HUDEP-2 (cell line): ENCODE data around the gene IGDCC3.
A peak's percentile ranks its signal among the peaks of the same experiment; 100 is the strongest.

Experiments
- DNase-seq, 76 experiments: peaks; one replicate each; lab custom pipeline; 2025; ENCODE audit not compliant: unreplicated experiment in 76 of 76; lab: John Stamatoyannopoulos, UW

IGDCC3 gene

DNA sequence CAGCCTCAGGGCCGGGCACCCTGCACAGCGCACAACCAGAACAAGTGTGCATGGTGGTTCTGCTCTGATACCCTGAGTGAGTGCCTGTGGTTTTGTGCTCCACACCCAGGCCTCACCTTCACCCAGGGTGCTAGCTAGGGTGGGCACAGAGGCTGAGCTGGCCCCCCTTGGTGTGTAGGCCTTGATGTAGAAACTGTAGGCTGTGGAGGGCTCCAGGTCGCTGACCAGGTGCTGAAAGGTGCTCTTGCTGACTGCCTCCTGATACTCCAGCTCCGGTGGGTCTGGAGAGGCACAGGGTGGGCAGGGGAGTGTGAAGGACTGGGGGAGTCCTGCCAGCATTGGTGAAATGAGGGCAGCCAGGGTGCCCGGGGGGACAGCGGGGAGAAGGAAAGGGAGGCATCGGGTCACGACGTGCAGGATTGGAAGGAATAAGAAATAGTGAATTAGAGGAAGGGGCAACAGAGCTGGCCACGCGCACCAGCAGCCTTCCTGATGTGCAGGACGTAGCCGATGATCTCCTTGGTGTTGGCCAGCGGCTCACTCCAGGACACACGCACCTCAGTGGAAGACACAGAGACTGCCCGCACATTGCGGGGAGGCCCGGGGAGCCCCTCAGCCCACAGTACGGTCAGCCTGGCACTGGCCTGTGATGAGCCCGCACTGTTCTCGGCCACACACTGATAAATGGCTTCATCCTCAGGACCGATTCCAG, 46.7 kb downstream of the IGDCC3 start:
- no peak for DNase-seq

DNA sequence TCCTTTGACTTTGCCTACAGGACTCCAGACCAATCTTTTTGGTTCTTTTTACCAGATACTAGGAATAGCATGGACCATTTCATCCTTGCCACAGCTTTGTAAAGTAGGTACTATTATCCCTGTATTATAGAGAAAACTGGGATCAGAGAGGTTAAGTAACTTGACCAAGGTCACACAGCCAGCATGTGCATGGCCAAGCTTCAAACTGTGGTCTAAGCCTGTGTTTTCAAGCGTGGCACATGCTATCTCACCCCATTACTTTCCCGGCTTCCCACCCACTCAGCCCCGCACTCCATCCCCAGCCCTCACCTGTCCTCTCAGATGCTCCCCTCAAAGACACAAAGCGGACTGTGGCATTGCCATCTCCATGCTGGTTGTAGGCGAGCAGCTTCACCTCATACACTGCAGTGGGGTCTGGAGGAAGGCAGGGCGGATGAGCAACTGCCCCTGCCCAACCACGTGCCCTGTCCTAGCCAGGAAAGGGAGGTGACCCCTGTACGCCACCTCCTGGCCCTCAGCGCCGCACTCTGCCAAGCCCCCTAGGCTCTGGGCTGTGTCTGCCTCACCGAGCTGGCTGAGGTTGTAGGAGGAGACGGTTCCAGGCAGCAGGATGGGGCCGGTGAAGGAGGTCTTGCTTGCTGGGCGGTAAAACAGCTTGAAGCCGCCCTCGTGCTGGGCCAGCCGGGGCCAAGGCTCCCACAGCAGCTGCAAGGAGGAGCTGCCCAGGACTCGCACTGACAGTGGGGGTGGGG, 47.6 kb downstream of the IGDCC3 start:
- DNase-seq = no peak

DNA sequence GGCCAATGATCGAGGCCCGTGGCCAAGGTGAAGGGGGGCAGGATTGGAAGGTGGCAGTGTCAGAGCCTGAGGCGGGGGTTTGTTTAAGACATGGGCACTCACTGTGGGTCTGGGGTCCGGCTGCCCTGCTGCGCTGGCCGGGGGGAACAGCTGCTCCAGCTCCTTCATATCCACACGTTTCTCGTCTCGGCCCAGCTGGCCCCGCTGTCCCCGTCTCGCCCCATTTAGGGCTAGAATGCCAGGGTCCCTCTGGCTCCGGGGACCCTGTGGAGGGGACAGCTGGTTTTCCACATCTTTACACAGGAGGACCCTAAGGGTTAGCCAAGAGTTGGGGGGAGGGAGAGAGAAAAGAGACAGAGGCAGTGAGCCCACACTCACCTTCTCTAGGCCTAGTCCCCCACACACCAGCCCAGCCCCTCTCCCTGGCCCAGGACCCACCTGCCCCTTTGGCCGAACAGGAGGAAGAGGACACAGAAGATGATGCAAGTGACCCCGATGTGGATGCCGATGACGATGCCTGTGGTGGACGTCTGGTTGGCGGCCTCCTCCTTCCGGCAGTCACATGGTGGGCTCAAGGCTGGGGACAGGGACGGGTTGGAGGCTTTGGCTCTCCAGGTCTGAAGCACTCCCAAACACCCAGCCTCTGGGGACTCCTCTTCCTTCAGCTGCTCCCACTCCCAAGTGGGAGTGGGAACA, 48.4 kb downstream of the IGDCC3 start:
- no peak for DNase-seq

DNA sequence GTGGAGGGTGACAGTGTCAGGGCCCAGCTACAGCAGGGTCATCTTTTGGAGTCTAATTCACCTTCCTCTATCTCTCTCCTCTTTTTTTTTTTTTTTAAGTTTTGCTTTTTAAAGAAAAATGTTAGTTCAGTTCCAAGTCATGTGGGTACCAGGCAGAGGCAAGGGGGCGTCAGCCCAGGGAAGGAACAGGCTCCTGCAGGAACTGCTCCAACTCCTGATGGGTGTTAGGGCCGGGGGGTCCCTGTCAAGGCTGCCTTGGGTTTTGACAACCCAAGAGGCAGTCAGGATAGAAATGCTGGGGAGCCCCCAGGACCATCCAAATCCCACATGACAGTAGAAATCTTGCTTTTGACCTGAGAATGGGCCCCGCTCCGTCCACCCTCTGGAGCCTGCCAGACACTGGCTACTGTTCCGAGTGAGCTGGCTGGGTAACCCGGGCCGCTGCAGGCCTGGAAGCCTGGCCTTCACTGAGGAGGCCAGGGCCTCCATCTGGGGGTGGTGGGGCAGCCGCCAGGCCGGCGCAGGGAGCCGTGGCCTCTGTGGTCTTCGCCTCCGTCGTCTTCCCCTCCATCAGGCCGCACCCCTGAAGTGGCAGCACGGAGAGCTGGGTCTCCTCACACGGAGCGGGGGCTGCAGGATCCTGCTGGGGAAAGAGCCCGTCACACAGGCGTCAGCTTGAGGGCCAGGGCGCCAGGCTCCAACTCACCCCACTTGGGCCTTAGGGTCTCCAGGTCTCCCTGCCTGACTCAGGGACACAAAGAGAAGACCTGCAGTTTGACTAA, 49.1 kb downstream of the IGDCC3 start:
- no peak for DNase-seq

DNA sequence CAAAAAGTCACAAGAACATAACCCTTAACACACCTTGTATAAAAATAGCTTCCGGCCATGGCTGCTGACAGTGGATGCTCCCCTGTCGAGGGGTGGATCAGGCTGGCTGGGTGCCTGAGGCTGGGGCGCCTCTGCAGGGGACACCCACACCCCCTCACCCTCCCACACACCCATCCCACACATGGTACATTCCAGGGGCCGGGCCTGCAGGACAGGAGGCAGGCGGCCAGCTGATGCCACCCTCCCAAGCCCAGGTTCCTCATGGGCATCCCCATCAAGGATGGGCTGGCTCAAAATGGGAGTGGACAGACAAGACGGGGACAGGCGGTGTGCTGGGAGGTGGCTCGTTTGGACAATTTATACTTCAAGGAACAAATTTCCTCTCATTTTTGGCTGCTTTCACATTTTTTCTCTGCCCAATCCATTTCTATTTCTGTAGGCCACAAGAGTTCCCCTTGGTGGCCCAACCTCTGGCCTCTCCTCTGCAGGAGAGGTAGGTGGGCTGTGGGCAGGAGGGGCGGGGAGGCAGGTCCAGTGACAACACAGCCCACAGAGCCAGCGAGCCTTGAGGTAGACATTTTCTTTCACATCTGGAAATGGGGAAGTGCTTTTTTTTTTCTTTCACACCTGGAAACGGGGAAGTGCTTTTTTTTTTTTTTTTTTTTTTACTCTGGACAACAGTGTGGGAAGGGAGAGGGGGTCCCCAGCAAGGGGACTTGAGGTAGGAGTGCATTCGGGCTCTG, 50.0 kb downstream of the IGDCC3 start:
- no peak for DNase-seq

DNA sequence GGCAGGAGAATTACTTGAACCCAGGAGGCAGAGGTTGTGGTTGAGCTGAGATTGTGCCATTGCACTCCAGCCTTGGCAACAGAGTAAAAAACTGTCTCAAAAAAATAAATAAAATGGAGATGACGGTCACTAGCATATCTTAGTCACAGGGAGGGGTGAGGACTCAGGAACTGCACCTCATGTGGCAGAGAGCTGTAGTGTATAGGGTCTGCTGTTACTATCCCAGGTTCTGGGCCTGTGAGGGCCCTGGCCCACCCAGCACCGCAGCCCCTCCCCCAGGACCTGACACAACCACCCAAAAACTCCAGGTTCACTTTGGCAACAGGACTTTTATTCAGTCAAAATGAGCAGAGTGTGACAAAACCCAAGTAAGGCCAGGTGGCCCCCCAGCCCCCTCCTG, 51.0 kb downstream of the IGDCC3 start:
- no peak for DNase-seq

DNA sequence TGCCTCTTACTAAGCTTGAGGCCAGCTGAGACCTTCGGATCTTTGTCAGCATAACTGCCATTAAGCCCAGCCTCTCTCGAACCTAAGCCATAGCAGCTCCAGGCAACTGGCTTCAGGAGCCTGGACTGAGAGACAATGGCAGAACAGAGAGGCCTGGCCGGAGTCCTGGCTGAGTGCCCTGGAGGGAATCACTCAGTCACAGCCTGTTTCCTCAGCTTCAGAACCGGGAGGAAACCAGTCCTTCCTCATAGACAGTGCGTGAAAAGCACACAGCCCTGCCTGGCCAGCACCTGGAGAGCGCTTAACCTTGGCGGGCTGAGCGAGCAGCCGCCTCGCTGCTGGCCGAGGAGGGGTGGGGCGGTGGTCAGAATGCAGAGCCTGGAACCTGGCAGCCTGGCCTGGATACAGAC, 51.7 kb downstream of the IGDCC3 start:
- DNase-seq = no peak

DNA sequence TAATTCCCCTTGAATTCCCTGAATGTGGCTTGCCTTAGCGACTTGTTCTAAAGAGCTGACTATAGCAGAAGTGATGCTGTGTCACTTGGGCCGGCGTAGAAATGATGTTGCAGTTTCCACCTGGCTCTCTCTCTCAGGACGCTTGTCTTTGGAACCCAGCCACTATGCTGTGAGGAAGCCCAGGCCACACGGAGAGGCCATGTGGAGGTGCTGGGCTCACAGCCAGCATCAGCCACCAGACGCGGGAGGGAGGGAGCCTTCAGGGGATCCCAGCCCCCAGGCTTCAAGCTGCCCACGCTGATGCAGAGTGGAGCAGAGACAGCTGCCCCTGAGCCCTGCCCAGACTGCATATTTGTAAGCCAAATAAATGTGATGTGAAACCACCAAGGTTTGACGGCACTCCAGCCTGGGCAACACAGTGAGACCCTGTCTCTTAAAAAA, 54.7 kb downstream of the IGDCC3 start:
- peak in 63 of 76 experiments; percentile 2 to 84 (median 29) for DNase-seq

DNA sequence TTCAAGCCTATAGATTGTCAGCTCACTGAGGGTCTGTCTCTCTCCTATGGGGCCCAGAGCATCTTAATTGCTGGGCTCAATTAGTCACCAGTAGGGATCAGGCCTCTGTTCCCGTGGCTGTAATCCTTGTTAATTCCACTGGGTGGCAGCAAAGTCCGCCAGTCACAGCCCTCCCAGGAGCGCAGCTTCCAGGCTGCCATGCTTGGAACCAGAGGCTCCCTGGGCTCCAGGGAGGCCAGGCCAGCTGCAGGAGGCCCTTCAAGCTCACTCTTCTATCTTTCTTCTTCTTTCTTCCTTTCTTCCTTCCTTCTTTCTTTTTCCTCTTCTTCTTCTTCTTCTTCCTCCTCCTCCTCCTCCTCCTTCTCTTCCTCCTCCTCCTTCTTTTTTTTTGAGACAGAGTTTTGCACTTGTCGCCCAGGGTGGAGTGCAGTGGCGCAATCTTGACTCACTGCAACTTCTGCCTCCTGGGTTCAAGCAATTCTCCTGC, 58.9 kb downstream of the IGDCC3 start:
- peak in 66 of 76 experiments; percentile 3 to 82 (median 54) for DNase-seq

DNA sequence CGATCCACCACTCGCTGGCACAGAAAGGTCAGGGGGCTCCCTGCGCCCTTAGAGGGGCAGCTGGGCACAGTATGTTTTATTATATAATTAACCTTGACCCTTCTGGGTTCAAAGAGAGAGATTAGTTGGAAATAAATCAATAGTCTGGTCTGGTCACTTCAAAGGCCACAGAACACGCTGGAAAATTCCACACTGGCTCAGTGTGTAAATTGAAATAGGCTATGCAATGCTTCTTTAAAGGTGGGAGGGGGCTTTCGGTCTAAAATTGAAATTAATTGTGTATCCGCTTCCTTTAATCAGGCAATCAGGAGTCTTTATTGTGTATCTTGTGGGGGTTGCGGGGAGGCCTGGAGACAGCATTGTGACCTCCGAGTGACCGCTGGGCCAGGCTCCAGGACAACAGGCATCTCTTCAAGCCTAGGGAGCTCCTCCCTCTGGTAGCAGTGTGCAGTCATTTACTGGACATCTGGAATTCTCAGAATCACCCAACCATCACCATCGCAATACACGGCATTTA, 65.3 kb downstream of the IGDCC3 start:
- no peak for DNase-seq

DNA sequence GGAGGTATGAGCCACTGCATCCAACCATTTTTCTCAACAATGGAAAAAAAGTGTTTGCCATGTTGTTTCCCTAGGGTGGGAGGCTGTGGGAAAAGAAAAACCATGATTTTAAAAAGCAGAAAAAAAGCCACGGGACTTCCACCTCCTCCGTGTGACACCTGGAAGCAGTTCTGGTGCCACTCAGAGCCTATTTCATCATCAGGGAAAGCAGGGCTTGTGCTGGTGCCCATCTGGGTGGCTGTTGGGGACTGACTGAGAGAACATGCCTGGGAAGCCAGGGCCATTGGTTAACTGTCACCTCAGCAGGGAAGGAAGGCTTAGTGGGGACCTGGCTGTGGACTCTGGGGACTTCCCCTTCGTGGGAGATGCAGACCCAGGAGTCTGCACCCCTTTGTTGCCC, 66.0 kb downstream of the IGDCC3 start:
- no peak for DNase-seq

DNA sequence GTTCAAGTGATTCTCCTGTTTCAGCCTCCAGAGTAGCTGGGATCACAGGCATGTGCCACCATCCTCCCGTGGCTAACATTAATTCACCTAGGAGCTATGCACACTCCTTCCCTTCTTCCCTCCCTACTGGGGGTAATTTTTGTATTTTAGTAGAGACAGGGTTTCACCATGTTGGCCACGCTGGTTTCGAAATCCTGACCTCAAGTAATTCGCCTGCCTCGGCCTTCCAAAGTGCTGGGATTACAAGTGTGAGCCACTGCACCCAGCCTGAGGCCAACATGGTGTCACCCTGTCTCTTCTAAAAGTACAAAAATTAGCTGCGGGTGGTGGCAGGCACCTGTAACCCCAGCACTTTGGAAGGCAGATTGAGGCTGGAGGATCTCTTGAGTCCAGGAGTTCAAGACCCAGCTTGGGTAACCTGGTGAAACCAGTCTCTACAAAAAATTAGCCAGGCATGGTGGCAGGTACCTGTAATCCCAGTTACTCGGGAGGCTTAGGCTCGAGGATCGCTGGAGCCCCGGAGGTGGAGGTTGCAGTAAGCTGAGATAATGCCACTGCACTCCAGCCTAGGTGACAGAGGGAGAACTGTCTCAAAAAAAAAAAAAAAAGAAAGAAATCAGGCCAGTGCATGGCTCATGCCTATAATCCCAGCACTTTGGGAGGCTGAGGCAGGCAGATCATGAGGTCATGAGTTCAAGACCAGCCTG, 67.2 kb downstream of the IGDCC3 start:
- no peak for DNase-seq

DNA sequence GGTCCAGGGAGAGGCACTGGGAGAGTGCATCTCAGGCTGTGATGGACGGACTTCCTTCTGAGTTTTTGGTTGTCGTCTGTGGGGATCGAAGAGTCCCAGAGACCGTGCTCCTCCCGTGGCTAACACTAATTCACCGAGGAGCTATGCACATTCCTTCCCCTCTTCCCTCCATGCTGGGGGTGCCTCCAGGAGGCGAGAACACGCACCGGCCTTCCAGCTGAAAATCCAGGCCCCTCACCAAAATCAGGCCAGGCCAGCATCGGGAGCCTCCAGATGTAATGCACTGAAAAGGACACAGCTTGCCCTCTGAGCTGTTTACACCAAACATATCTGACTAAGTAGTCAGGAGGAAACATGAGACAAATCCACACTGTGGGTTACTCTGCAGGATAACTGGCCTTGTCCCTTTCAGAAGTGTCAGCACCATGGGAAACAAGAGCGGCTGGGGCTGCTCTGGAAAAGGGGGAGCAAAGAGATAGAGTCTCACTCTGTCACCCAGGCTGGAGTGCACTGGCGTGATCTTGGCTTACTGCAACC, 67.9 kb downstream of the IGDCC3 start:
- DNase-seq = no peak

DNA sequence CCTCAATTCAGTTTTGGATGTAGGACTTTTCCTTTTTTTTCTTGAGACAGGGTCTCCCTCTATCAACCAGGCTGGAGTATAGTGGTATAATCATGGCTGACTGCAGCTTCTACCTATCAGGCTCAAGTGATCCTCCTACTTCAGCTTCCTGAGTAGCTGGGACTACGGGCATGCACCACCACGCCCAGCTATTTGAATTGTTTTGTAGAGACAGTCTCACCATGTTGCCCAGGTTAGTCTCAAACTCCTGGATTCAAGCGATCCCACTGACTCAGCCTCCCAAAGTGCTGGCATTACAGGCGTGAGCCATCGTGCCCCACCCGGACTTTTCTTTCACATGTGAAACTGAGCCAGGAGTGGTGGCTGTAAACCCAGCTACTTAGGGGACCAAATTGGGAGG, 69.8 kb downstream of the IGDCC3 start:
- DNase-seq = no peak

DNA sequence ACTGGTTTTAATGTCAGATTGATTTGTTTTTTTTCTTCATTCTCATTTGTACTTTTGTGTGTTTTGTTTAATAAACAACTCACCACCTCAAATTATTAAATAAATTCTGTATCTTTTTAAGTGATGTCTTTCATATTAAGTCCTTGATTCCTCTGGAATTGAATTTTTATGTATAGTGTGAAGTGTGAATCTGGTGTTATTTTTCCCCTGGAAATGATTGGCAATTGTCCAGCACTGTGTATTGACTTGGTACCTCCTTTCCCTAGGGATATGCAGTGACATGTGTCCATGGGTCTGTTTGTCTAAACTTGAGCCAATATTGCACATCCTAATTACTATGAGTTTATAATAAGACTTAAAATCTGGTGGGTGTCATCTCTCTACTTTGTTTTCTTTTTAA, 71.3 kb downstream of the IGDCC3 start:
- DNase-seq = no peak

DNA sequence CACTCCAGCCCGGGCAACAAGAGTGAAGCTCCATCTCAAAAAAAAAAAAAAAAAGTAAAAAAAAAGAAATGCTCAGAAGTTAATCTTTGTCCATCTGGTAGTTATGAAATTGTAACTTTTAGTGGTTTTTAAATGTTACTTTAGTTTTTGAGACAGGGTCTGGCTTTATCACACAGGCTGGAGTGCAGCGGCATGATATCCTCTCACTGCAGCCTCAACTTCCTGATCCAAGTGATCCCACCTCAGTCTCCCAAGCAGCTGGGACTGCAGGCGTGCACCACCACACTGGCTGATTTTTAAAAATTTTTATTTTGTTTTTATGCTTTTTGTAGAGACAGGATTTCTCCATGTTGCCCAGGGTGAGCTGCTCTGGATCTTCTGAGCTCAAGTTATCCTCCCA, 72.0 kb downstream of the IGDCC3 start:
- DNase-seq = no peak

DNA sequence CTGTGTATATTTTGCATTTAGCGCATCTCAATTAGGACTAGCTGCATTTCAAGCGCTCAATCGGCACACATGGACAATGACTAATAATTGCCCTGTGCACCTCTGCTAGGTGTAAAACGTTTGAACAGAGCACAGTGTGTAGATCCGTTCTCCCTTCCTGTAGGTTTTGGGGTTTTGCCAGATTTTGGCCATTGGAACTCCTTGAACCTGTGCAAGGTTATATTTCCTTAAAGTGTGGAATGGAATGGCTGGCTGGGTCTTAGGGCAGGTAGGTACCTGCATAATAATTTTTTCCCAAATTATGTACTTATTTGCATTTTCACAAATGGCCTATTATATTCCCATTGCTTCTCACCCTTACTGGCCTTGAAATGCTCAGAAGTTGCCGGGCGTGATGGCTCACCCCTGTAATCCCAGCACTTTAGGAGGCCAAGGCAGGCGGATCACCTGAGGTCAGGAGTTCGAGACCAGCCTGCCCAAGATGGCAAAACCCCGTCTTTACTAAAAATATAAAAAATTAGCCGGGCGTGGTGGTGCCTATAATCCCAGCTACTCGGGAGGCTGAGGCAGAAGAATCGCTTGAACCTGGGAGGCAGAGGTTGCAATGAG, 72.5 kb downstream of the IGDCC3 start:
- no peak for DNase-seq

DNA sequence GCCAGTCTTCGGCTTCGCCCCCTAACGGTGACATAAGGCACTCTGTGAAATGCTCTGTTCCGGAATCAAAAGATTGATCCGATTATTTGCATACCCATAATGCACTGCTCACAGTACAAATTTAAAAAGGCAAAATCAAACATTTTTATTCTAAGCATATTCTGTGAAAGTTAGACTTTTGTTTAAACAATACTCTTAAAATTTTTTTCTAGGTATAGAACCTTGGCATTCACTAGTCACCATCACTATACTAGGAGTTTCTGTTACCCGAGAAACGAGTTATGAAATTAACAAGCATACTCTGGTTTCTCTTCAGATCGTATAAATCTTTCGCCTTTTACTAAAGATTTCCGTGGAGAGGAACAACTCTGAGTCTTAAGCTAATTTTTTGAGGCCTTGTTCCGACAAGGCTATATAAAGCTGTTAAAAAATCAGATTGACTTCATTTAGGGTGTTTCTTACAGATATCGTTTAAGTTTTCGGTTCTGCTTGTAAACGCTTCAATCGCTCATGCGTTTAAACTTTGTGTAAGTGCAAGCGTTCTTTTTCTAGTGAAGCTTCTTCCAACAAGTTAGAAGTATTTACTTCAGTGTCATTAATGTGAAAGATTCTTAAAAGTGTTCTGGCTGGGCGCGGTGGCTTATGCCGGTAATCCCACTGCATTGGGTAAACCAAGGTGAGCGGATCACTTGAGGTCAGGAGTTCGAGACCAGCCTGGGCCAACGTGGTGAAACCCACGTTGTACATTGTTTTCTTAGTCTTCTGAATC, 73.2 kb downstream of the IGDCC3 start, which contains the start of gene RNU5B-1:
RNU5B-1 (plus strand) TSS at position 297 of the 769 bp plus-strand sequence.
- DNase-seq = peak in 74 of 76 experiments; percentile 17 to 96 (median 74)
